Left renal pelvis (tissue), 4 donors: ENCODE results near the gene MTERF2. TPM values are rescaled to one million over a fixed set of nuclear protein-coding genes. Genes with fewer than 3 reads are reported as not detected.

Experiments used
- DNase-seq, 4 donors: peaks; one replicate each; pipeline ENCODE4 v3.0.0-alpha.2; 2013; ENCODE audit warnings: low read depth in 4 of 4, low spot score in 3 of 4
- polyA plus RNA-seq, 4 donors: library from polyadenylated mRNA; unstranded; fragments of 120-200 nt; gene quantifications; one replicate each; pipeline ENCODE4 v1.2.1, GENCODE V29; 2013; ENCODE audit not compliant: insufficient read length in 4 of 4

The MTERF2 gene
- polyA plus RNA-seq, 4 donors, result 25.7 to 39.3 (median 31.7) TPM

DNA sequence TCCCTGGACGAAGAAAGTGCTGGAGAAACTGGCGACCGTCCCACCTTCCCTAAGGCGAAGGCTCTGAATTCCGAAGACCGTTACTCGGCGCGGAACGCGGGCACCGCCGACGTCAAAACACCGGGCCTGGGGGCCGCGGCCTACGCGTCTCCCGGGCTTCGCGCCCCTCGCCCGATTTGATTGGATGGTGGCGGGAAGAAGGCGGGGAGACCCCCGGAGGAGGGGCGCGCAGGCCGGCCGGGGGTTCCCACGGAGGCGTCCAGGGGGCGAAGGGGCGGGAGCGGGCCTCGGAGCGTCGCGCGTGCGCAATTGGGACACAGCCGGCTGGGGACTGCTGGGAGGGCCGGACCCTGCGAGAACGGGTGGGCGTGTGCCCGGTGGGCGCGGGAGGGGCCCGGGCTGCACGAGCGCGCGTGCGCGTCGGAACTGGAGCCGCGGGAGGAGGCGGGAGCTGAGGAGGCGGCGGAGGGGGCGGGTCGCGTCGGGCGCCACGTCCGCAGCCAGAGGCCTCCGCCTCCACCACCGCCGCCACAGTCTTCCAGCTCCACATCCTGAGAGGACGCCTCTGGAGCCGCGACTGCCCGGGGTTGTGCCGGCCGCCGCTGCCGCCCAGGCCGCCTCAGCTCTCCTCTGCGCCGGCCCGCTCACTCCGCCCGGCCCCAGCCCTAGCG is 31.4 kb downstream of the MTERF2 start, which contains the start of gene TMEM263:
TMEM263 (plus strand) TSS at position 531 of the 671 bp plus-strand sequence. CDS start 11,210 bp downstream, outside the sequence.
- DNase-seq, result peak; percentile 90 to 95 (median 94)

DNA sequence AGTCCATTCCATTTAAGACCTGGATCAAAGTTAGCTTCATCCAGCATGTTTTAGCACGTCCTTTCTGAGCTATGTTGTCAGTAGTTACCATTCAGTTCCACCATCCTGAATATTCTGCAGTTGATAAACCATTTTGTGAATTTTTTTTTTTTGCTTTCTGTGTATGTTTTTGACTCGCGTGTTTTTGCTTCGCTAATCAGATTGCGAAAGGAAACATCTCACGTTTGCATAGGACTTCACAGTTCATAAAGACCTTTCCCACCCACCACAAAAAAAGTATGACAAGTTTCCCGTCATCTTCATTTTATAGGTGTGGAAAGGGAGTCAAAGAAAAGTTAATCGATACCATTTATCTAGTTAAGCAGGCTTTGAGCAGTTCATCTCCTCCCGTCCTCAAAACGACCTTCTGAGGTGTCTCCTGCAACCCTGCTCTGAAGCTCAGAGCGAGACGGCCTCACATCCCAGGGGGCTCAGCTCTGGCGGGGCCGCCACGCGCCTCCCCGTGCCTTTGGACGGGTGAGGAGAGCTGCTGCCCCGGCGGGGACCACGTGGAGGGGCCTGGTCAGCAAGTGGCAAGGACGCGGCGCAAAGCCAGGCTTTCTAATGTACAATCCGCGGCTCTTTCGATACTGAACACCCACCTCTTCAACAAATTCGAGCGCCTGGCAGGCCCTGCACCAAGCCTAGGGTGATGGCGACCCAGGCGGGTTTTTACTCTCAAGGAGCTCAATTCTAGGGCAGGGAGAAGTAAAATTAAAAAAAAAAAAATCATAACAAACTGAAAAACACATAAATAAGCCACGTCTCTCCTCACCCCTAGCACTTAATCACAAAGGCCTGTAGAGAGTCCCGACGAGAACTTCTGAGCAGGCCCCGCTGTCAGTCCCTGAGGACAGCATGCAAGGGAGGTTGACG is 32.2 kb downstream of the MTERF2 start:
- peak in 1 of 4 donors; percentile 24 for DNase-seq

DNA sequence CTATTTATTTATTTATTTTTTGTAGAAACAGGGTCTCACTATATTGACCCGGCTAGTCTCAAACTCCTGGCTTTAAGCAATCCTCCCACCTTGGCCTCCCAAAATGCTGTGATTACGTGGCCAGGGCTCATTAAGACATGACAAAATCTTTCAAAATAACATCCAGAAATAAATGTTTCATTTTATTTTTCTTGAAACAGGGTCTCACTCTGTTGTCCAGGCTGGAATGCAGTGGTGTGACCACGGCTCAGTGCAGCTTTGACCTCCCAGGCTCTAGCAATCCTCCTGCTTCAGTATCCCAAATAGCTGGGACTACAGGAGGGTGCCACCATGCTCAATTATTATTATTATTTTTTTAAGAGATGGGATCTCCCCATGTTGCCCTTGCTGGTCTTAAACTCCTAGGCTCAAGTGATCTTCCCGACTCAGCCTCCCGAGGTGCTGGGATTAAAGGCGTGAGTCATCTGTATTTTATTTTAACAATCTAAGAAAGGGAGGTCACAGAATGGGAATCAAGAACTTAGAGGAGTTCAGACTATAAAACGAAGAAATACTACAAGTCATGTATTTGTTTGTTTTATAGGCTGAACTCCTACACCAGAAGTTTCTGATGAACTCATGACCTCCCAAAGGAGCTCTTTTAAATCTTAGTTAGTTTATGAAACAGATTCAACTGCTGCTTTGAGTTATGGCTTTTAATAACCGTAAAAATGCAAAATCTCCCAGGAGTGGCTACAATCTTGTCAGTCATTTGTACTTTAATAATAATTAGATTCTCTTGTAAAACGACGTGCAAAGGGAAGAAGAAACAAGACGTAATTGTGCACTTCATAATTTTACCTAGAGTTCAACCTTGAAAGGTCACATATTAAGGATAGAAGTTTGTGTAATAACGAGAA is 33.3 kb downstream of the MTERF2 start:
- DNase-seq, result no peak

DNA sequence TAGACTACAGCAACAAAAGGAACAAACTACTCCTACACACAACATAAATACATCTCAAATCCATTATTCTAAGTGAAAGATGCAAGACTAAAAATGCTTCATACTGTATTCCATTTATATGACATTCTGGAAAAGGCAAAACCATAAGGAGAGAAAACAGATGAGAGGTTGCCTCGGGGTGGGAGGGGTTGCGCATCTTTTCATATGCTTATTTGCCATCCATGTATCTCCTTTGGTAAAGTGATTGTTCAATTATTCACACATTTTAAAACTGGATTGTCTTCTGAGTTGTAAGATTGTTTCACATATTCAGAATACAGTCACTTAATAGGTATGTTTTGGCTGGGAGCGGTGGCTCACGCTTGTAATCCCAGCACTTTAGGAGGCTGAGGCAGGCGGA is 36.4 kb downstream of the MTERF2 start:
- no peak for DNase-seq

DNA sequence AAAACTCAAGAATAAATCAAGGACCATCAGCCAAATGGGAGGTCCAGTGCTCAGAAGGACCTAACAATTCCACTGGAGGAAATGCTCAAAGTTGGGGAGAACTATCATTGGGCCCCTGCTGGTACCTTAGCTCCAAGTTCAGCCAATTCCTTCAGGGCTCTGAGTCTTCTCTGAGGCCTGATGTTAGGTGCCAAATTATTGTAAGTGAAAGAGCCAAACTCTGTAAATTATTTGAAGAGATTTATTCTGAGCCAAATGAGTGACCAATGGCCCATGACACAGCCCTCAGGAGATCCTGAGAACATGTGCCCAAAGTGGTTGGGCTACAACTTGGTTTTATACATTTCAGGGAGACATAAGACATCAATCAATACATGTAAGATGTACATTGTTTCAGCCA is 39.5 kb downstream of the MTERF2 start:
- no peak for DNase-seq

GRCh38 chr12:106945261-106945851 is 41.6 kb downstream of the MTERF2 start:
- DNase-seq, result no peak

GRCh38 chr12:106942775-106943174 is 44.2 kb downstream of the MTERF2 start:
- DNase-seq, result no peak

- no peak for DNase-seq
Observed at GRCh38 chr12:106941481-106942156, 45.3 kb downstream of the MTERF2 start.

DNA sequence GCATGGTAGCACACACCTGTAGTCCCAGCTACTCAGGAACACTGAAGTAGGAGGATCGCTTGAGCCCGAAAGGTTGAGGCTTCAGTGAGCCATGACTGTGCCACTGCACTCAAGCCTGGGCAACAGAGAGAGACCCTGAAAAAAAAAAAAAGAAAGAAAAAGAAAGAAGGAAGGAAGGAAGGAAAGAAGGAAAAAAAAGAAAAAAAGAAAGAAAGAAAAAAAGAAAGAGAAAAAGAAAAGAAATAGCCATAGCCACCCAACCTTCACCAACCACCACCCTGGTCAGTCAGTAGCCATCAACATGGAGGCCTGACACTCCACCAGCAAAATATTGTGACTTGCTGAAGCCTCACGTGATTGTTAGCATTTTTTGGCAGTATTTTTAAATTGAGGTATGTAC is 52.7 kb downstream of the MTERF2 start:
- no peak for DNase-seq

Other genes with a start within 250 kb of the MTERF2 start
- gene RIC8B, start 212.5 kb downstream of the MTERF2 start, polyA plus RNA-seq, result 10 to 100 TPM; 23.8 to 29.6 (median 27.7) TPM
- 100 to 1,000 TPM in 2 of 4 donors, 10 to 100 TPM in 2; 83.3 to 121 (median 94.2) TPM for gene TMEM263, start 31.2 kb downstream of the MTERF2 start, polyA plus RNA-seq
- gene CRY1, start 106.4 kb upstream of the MTERF2 start, polyA plus RNA-seq, result 10 to 100 TPM; 21.9 to 31.8 (median 29.8) TPM